Right lobe of liver (tissue), 6 donors: ENCODE measurements around the gene NUTM2E. TPM values are rescaled to one million over a fixed set of nuclear protein-coding genes. Genes with fewer than 3 reads are reported as not detected.
"Not testable (repeated sequence)": the region's sequence is repeated elsewhere in the genome, so short reads cannot be mapped to it uniquely, and the experiment has no call there.

Experiments
- ATAC-seq, 4 donors: fragments of 200-7000 bp; cut with Tn5 transposase; one replicate each; pipeline ENCODE4 v1.9.1; 2020; ENCODE audit warnings: mild to moderate bottlenecking in 4 of 4, moderate library complexity in 4 of 4
- DNase-seq, 3 donors: peaks; one replicate each; pipeline ENCODE4 v3.0.0-alpha.2; 2020
- H3K27ac ChIP-seq, 3 donors: fragments of 200-600 bp; one replicate each; pipeline ENCODE4 v1.8.0; 2022
- H3K27me3 ChIP-seq, 2 donors: fragments of 200-600 bp; one replicate each; pipeline ENCODE4 v1.8.0; 2022
- H3K36me3 ChIP-seq, 4 donors: fragments of 200-600 bp; sonication (generic) in 1 of 4; one replicate each; pipeline versions ENCODE4 v1.5.1 to v1.8.0; 2017 to 2022; ENCODE audit warnings: control low read depth in 1 of 4
- H3K4me1 ChIP-seq, 4 donors: fragments of 200-600 bp; sonication (generic) in 1 of 4; one replicate each; pipeline versions ENCODE4 v1.5.1 to v1.8.0; 2017 to 2022; ENCODE audit warnings: control low read depth in 1 of 4
- H3K4me3 ChIP-seq, 3 donors: fragments of 200-600 bp; one replicate each; pipeline ENCODE4 v1.8.0; 2022
- H3K9me3 ChIP-seq, 4 donors: fragments of 200-600 bp; sonication (generic) in 1 of 4; one replicate each; pipeline versions ENCODE4 v1.5.1 to v1.8.0; 2017 to 2022; ENCODE audit warnings: control low read depth in 1 of 4
- WGBS: methylation state at CpG from one replicate; pipeline ENCODE4 v1.1.6; 2018; ENCODE audit warnings: low coverage, low lambda C conversion rate; ENCODE audit not compliant: insufficient coverage; ENCODE audit errors: missing lambda C conversion rate; 5-methylcytosine and 5-hydroxymethylcytosine counted together
- intact Hi-C, 2 donors: fragments of 100-400 bp; cut with DNase I; formaldehyde crosslinking; loops; one replicate each; pipeline versions ENCODE4 v1.11.2 to v1.14.1; 2022
- total RNA-seq, 6 experiments: library from RNA; depleted of rRNA in 2 of 6; stranded (reverse); fragments of >200 nt in 2 of 6; fragmentation: NEBNext Ultra II Directional in 3 of 6; extraction: Animal tissue kit (Norgen Biotek cat#: 25700) in 3 of 6; gene quantifications; one replicate each; pipeline versions ENCODE4 v1.1.0 to v1.2.4, GENCODE V29; 2016 to 2023
- TF ChIP-seq, protein P1 (sequence below), 4 donors: fragments of 200-600 bp in 3 of 4; fragments of 450-650 bp in 1 of 4; IDR thresholded peaks; one replicate each; pipeline versions ENCODE4 v1.5.1 to v1.8.0; 2016 to 2022; ENCODE audit warnings: antibody characterized with exemption in 4 of 4, mild to moderate bottlenecking in 2 of 4
- donor health status: DM: no; HTN: yes; CAD: no.
- donor health status: DM: no; HTN: no; CAD: no.
- donor health status: DM: no; HTN: no; CAD: no.
- donor health status: DM: no; HTN: yes; CAD: no.
- donor health status: DM: no; HTN: yes; CAD: no.

The NUTM2E gene
- total RNA-seq, 6 experiments from 2014 or later = 0.15 to 0.16 TPM; not detected in 4

DNA sequence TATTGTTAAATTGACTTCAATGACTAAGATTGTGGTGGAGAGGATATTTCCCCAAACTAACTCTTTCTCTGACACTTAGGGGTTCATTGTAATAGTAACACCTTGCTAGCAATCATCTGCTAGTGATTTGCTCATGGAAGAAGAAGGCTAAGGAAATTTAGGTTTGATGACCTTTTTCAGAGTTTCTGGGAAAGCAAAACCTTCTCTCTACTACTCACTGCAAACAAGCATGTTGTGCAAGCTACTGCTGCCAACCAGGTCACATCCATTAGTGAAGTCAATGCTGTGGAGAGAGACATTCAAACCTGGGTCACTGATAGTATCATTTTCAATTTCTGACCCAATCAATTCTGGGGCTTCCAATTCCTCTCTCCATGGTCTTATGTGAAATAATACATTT, 14.6 kb upstream of the NUTM2E start:
- H3K4me1 ChIP-seq, H3K27me3 ChIP-seq, DNase-seq, H3K4me3 ChIP-seq, intact Hi-C loops, H3K9me3 ChIP-seq, H3K27ac ChIP-seq, H3K36me3 ChIP-seq: not testable (repeated sequence)
- peak; percentile 71 to 100 (median 92) for ATAC-seq

DNA sequence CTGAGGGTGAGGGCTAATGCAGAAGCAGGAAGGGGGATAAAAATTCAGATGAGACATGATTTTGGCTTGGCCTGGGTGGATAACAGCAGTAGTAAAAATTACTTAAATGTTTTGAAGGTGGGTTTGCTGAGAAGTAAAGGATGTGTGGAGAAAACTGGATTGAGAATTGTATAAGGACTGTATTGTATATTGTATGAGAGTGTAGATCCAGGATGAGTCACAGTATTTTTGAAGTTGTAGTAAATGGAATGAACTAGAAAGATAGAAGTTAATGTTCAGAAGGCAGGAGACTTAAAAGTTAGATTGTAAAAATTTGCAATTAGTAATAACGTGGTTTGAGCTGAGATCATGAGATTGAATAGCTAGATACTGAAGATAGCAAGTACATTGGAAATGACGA, 10.2 kb upstream of the NUTM2E start:
- H3K27me3 ChIP-seq, DNase-seq, H3K4me3 ChIP-seq, intact Hi-C loops, ATAC-seq, H3K4me1 ChIP-seq, H3K36me3 ChIP-seq, H3K9me3 ChIP-seq, H3K27ac ChIP-seq: not testable (repeated sequence)
- no CpG with 5 or more reads among the region's 2 CpGs for WGBS

DNA sequence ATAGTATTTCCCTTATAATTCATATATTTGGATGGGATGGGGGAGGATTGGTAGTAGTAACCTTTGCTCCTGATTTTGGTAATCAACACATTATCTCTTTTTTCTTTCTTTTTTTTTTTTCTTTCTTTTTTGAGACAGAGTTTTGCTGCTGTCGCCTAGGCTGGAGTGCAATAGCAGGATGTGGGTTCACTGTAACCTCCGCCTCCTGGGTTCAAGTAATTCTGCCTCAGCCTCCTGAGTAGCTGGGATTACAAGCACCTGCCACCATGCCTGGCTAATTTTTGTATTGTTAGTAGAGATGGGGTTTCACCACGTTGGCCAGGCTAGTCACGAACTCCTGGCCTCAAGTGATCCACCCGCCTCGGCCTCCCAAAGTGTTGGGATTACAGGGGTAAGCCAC, 3.2 kb upstream of the NUTM2E start:
- H3K4me1 ChIP-seq, intact Hi-C loops, H3K27me3 ChIP-seq, H3K27ac ChIP-seq, ATAC-seq, DNase-seq, H3K36me3 ChIP-seq, H3K4me3 ChIP-seq, H3K9me3 ChIP-seq: not testable (repeated sequence)
- WGBS = 53% methylated on average over 3 of the region's 6 CpGs

DNA sequence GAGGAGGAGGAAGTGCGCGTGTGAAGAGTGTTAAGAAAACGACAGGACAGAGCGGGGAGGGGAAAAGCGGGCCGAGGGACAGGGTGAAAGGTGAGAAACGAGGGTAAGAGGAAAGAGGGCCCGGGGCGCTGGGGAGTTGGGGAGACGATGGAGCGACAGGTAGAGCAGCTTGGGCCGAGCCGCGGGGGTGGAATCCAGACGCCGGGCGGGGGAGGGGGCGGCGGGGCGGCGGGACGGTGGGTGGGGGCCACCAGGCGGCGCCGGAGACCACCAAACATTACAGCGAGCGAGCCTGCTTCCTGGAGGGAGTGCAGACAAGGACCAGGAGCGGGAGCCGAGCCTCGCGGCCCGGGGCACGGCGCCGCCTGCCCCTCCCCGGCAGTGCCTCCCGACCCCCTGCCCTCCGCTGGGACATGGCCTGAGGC, 940 bp upstream of the NUTM2E start:
- no CpG with 5 or more reads among the region's 38 CpGs for WGBS

DNA sequence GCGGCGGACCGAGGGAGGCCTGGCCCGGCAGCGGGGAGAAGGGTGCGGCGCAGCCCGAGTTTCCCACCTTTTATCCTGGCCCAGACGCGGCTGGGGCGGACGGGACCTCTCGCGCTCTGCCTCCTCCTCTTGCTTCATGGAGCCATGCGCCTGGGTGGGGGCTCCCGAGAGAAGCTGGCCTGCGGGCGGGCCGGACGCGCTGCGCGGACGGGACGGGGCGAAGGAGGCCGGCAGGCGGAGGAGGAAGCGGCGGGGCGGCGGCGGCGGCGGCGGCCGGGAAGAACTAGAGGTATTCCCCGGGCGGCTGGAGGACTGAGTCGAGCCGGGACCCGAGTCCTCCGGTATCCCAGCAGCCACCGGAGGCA, 426 bp upstream of the NUTM2E start:
- H3K27ac ChIP-seq = peak overlapping the region; percentile 63 to 87 (median 64)
- DNase-seq = peak in 2 of 3 donors; percentile 26 to 64
- intact Hi-C loops, H3K4me1 ChIP-seq, H3K9me3 ChIP-seq, H3K36me3 ChIP-seq, H3K27me3 ChIP-seq, ATAC-seq: not testable (repeated sequence)
- 0% methylated on average over 3 of the region's 44 CpGs for WGBS
- peak overlapping the region in 2 of 3 donors; percentile 55 to 66 for H3K4me3 ChIP-seq

More for the DNA sequence above, 940 bp upstream of the NUTM2E start:
- H3K36me3 ChIP-seq, H3K27me3 ChIP-seq, H3K4me1 ChIP-seq, H3K9me3 ChIP-seq, intact Hi-C loops: not testable (repeated sequence)
- peak overlapping the region in 1 of 3 donors; percentile 43 for H3K27ac ChIP-seq
- DNase-seq (peak in 2 of 3 donors; percentile 27 to 66), ATAC-seq (peak; percentile 38 to 49 (median 47))
- TF ChIP-seq, protein P1, sequence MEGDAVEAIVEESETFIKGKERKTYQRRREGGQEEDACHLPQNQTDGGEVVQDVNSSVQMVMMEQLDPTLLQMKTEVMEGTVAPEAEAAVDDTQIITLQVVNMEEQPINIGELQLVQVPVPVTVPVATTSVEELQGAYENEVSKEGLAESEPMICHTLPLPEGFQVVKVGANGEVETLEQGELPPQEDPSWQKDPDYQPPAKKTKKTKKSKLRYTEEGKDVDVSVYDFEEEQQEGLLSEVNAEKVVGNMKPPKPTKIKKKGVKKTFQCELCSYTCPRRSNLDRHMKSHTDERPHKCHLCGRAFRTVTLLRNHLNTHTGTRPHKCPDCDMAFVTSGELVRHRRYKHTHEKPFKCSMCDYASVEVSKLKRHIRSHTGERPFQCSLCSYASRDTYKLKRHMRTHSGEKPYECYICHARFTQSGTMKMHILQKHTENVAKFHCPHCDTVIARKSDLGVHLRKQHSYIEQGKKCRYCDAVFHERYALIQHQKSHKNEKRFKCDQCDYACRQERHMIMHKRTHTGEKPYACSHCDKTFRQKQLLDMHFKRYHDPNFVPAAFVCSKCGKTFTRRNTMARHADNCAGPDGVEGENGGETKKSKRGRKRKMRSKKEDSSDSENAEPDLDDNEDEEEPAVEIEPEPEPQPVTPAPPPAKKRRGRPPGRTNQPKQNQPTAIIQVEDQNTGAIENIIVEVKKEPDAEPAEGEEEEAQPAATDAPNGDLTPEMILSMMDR (IDR thresholded peaks at IDR 0.05) = peak in 3 of 4 donors; percentile 10 to 28 (median 24)
- H3K4me3 ChIP-seq = peak overlapping the region; percentile 25 to 66 (median 55)

DNA sequence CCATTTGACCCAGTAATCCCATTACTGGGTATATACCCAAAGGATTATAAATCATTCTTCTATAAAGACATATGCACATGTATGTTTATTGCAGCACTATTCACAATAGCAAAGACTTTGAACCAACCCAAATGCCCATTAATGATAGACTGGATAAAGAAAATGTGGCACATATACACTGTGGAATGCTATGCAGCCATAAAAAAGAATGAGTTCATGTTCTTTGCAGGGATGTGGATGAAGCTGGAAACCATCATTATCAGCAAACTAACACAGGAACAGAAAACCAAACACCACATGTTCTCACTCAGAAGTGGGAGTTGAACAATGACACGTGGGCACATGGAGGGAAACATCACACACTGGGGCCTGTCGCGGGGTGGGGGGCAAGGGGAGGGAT, 7.3 kb downstream of the NUTM2E start:
- H3K27me3 ChIP-seq, H3K4me1 ChIP-seq, H3K27ac ChIP-seq, DNase-seq, H3K36me3 ChIP-seq, ATAC-seq, H3K4me3 ChIP-seq, H3K9me3 ChIP-seq, intact Hi-C loops: not testable (repeated sequence)
- WGBS = 63% methylated on average over 3 of the region's 3 CpGs

DNA sequence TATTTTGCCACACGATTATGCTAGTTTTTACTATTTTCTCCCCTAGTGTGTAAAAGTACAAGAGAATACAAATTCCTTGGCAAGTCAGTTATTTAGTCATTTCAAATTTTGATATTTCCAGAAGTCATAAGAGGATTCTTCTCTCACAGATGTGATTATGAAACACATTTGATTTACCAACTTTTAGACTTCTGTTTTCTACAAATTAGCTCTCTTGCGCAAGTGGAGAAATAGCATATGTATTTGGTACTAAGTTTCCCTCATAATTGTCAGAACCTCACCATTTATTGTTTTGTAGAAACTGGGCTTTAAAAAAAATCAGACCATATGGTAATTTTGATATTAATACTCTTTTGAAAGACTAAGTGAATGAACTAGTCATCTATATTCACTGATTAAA, 9.4 kb downstream of the NUTM2E start:
- H3K4me3 ChIP-seq, ATAC-seq, H3K27me3 ChIP-seq, intact Hi-C loops, H3K4me1 ChIP-seq, H3K27ac ChIP-seq, H3K9me3 ChIP-seq, H3K36me3 ChIP-seq, DNase-seq: not testable (repeated sequence)
- 78% methylated on average over 1 of the region's 2 CpGs for WGBS

DNA sequence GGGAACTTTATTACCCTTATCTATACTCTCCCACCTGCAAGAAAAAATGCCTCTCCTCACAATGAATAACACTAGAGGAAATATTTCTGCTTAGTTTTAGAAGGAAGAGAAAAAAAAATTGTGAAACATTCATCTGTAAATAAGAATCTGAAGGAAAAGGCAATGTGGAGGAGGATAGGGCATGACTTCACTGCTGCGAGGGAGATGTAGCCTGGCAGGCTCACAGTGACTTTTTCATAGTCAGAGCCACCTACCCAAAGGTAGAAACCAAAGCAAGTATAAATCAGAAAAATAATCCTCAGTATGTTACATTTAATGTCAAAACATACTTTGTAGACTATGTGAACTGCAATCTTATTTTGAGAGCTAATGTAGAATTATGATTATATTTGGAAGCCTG, 10.4 kb downstream of the NUTM2E start:
- H3K9me3 ChIP-seq, H3K27ac ChIP-seq, H3K4me3 ChIP-seq, H3K4me1 ChIP-seq, ATAC-seq, intact Hi-C loops, DNase-seq, H3K36me3 ChIP-seq, H3K27me3 ChIP-seq: not testable (repeated sequence)
- 60% methylated on average over 1 of the region's 1 CpG for WGBS

DNA sequence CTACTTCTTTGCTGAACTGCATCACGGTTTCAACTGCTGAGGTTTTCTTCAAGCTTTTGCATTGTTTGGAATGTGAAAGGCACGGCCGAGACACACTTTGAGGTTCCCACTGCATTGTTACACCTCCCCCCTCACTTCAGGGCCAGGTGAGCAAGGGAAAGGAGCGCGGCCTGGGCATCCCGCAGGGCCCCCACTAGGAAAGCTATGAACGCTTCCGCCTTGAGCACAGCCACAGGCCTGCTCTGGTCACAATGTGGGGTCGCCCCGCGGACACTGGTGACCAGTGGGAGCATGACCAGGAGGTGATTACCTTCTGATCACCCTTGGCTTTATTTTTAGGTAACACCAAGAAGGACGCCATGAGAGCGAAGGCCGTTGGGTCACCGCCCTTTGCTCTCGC, 11.9 kb downstream of the NUTM2E start:
- H3K9me3 ChIP-seq, H3K27me3 ChIP-seq, intact Hi-C loops, DNase-seq, H3K4me3 ChIP-seq, H3K4me1 ChIP-seq, H3K27ac ChIP-seq, ATAC-seq, H3K36me3 ChIP-seq: not testable (repeated sequence)
- 66% methylated on average over 7 of the region's 16 CpGs for WGBS

DNA sequence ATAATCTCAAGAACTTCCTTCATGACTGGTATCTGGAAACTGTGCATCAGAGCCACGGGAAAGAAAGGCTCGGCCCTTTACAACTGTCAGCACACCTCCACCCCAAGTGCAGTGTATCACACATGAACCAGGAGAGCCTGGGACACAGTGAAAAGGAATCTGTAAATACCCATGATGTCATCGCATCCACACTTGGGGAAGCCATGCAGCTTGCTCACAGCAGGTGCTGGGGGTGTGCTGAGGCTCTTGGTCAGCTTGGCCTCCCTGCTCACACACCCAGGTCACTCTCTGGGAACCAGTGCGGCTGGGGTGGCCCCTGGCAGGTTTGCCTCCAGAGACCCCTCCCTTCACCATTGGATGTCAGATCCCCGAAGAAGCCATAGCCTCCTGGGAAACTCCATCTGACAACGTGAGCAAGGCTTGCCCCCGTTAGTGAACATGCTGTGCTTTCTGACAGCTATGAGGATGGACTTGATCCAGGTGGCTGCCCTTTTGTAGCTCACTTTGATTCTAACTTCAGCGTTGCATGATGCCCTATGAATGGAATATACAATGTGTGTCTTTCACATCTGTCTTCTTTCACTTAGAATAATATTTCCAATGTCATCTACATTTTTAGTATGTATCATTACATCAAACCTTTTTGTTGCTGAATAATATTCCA, 26.8 kb downstream of the NUTM2E start:
- H3K27me3 ChIP-seq, H3K4me3 ChIP-seq, intact Hi-C loops, ATAC-seq, H3K27ac ChIP-seq, H3K4me1 ChIP-seq, H3K36me3 ChIP-seq, DNase-seq, H3K9me3 ChIP-seq: not testable (repeated sequence)
- no CpG with 5 or more reads among the region's 8 CpGs for WGBS

DNA sequence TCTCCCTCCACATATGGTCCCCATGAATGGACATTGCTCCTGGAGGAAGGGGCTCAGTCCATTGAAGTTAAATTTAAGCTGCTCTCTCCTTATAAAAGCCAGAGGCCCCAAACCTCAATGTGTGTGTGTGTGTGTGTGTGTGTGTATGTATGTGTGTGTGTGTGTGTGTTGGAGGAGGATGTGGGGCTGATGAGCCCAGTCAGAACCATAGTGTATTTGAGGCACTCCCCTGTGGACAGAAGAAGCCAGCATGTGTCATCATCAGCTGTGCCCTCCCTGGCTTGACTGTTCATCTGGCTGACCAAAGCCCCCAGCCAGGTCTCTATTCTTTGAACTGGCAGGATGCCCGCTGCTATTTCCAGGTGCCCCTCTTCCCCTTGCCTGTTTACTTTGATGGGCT, 35.7 kb downstream of the NUTM2E start:
- H3K36me3 ChIP-seq, H3K4me3 ChIP-seq, DNase-seq, H3K27me3 ChIP-seq, H3K4me1 ChIP-seq, H3K9me3 ChIP-seq, intact Hi-C loops, ATAC-seq, H3K27ac ChIP-seq: not testable (repeated sequence)
- no CpG with 5 or more reads among the region's 1 CpG for WGBS
